ENCODE measurements around the gene SDC1. TPM values are rescaled to one million over a fixed set of nuclear protein-coding genes. Genes with fewer than 3 reads are reported as not detected.

Gene SDC1
- polyA plus RNA-seq, 1 of the 3 experiments (the other 2 are of a cell fraction) = 122 TPM

- TF ChIP-seq MAX (IDR thresholded peaks at IDR 0.05; ENCODE audit: low read depth) (no peak), RCOR1 (IDR thresholded peaks at IDR 0.05; ENCODE audit: low read length) (no peak), REST (IDR thresholded peaks at IDR 0.05; ENCODE audit: low read depth, low read length) (no peak), FOXM1 (IDR thresholded peaks at IDR 0.05; ENCODE audit: low read depth) (no peak), GABPA (IDR thresholded peaks at IDR 0.05; ENCODE audit: low read depth) (no peak), MEF2A (IDR thresholded peaks at IDR 0.05; ENCODE audit: borderline replicate concordance, low read depth) (no peak), RFX5 (IDR thresholded peaks at IDR 0.05; ENCODE audit: low read length) (no peak), NRF1 (IDR thresholded peaks at IDR 0.05; ENCODE audit: low read depth, low read length) (no peak), EZH2phosphoT487 (IDR thresholded peaks at IDR 0.05; ENCODE audit: borderline replicate concordance, low read depth) (no peak), USF2 (IDR thresholded peaks at IDR 0.05; ENCODE audit: borderline replicate concordance, low read depth, low read length) (no peak), SMC3 (IDR thresholded peaks at IDR 0.05; ENCODE audit: low read depth, low read length) (no peak), RXRA (IDR thresholded peaks at IDR 0.05; ENCODE audit: borderline replicate concordance, low read depth) (no peak)
- no peak overlapping the region for H3K4me2 ChIP-seq
- CTCF ChIA-PET = interaction anchor here (0.8 to 1.9 kb wide), 6 partner anchors 7 to 112 kb away, joined by 3 to 7 read pairs (median 3); no protein-coding TSS in a partner anchor
- peaks cover 0 to 32% of the 10 kb centered on the region in 2 experiments; a peak in 1 of 4 replicates for H3K4me1 ChIP-seq (ENCODE audit: control insufficient read depth in 1 of 2, insufficient read depth in 2 of 2, low read depth in 1 of 2, low read length in 1 of 2)
- H3K79me2 ChIP-seq (ENCODE audit: insufficient read depth) = peaks cover 44% of the 10 kb centered on the region; the same call in 1 of the 2 replicates
- no peak overlapping the region for H3K9ac ChIP-seq
- DNase-seq = no peak
- WGBS (ENCODE audit: low lambda C conversion rate) = 89% methylated on average over 13 of the region's 13 CpGs
- H3F3A ChIP-seq (replicated peaks; ENCODE audit: insufficient read depth) = no peaks in the 10 kb centered on the region
- no peak overlapping the region for H3K27ac ChIP-seq (ENCODE audit: low read depth in 2 of 2, low read length in 1 of 2)
- no peaks in the 10 kb centered on the region for H3K9me2 ChIP-seq
- no peak overlapping the region for H2AFZ ChIP-seq (ENCODE audit: low read depth)
- no peaks in the 10 kb centered on the region for H3K27me3 ChIP-seq (ENCODE audit: insufficient read depth)
- POLR2A ChIA-PET = no interaction called here
- no peaks in the 10 kb centered on the region; the same call in 1 of the 2 replicates for H4K20me1 ChIP-seq (ENCODE audit: insufficient read depth)
- H3K4me3 ChIP-seq (ENCODE audit: low read depth in 2 of 2, low read length in 1 of 2) = no peak overlapping the region
- no peaks in the 10 kb centered on the region for H3K36me3 ChIP-seq (replicated peaks in 1 of 2; ENCODE audit: control insufficient read depth in 1 of 2, insufficient read depth in 2 of 2, low read length in 1 of 2)
- no peaks in the 10 kb centered on the region for H3K9me3 ChIP-seq
These were observed 9.5 kb downstream of the SDC1 start for GRCh38 chr2:20215183-20216040.
